Epithelial cell of proximal tubule (primary cell): ENCODE results near the gene ONECUT1. TPM values are rescaled to one million over a fixed set of nuclear protein-coding genes. Genes with fewer than 3 reads are reported as not detected.

Experiments
- DNase-seq: peaks from one replicate; pipeline ENCODE4 v3.0.0-alpha.2; 2011; ENCODE audit warnings: low read depth
- H3K4me3 ChIP-seq: 2 replicates; pipeline ENCODE4 v1.5.1; 2011; ENCODE audit warnings: low read depth, mild to moderate bottlenecking, low read length
- total RNA-seq: library from RNA; depleted of rRNA; stranded (reverse); fragments of >200 nt; gene quantifications from 2 replicates; pipeline ENCODE4 v1.2.3, GENCODE V29; 2015
- TF ChIP-seq, protein P1 (sequence below): conservative IDR thresholded peaks from 2 replicates; pipeline ENCODE4 v1.5.1; 2012; ENCODE audit warnings: low read depth, mild to moderate bottlenecking, low read length

ONECUT1 gene
- total RNA-seq, 1 donor from 2014 or later: not detected

DNA sequence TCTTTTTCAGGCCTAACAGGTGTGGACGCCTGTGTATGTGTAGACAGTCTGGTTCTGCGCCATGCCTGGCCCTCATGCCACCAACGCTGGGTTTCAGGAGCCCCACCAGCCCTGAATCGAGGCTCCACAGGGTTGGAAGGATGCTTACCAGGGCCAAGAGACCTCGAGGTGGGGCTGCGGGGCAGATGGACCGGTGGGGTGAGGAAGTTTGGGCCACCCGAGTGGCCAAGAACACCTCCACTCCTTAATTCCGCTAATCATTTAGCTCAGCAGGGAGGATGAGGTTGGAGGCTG, 6.0 kb upstream of the ONECUT1 start:
- TF ChIP-seq, protein P1, sequence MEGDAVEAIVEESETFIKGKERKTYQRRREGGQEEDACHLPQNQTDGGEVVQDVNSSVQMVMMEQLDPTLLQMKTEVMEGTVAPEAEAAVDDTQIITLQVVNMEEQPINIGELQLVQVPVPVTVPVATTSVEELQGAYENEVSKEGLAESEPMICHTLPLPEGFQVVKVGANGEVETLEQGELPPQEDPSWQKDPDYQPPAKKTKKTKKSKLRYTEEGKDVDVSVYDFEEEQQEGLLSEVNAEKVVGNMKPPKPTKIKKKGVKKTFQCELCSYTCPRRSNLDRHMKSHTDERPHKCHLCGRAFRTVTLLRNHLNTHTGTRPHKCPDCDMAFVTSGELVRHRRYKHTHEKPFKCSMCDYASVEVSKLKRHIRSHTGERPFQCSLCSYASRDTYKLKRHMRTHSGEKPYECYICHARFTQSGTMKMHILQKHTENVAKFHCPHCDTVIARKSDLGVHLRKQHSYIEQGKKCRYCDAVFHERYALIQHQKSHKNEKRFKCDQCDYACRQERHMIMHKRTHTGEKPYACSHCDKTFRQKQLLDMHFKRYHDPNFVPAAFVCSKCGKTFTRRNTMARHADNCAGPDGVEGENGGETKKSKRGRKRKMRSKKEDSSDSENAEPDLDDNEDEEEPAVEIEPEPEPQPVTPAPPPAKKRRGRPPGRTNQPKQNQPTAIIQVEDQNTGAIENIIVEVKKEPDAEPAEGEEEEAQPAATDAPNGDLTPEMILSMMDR: no peak
- H3K4me3 ChIP-seq: no peak overlapping the region
- DNase-seq: no peak

DNA sequence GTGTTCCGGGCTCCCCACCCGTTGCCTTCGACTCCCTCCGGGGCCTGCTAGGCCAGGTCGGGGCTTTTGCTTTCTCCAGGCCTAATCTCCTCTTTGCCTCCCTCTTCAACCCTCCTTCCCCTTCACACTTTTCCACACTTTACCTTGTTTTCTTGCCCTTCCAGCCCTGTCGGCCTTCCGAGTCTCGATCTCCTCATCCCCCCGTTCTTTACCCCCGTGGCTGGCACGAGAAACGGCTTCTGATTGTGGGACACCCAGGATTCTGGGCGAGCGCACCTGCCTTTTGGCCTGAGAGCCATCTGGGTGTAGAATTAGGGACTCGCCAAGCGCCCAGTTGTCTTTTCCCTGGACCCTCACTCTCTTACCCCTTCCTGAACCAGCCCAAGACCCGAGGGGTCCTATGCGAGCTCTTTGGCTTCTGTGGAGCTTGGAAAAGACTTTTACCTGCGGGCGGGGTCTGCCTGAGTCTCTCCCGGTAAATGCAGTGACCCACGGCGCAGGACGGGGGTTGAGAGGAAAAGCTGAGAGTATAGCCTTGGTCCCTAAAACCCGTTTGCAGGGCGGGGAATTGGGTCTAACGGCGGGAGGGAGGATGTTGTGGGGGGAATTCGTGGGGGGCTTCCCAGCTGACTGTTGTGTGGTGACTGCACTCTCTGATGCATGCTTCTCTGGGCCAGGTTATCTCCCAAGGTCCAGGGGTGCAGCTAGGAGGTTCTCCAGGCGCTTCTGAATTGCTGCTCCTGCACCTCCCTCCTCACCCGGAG, 5.5 kb upstream of the ONECUT1 start:
- no peak overlapping the region for H3K4me3 ChIP-seq
- no peak for DNase-seq
- TF ChIP-seq, protein P1: no peak

DNA sequence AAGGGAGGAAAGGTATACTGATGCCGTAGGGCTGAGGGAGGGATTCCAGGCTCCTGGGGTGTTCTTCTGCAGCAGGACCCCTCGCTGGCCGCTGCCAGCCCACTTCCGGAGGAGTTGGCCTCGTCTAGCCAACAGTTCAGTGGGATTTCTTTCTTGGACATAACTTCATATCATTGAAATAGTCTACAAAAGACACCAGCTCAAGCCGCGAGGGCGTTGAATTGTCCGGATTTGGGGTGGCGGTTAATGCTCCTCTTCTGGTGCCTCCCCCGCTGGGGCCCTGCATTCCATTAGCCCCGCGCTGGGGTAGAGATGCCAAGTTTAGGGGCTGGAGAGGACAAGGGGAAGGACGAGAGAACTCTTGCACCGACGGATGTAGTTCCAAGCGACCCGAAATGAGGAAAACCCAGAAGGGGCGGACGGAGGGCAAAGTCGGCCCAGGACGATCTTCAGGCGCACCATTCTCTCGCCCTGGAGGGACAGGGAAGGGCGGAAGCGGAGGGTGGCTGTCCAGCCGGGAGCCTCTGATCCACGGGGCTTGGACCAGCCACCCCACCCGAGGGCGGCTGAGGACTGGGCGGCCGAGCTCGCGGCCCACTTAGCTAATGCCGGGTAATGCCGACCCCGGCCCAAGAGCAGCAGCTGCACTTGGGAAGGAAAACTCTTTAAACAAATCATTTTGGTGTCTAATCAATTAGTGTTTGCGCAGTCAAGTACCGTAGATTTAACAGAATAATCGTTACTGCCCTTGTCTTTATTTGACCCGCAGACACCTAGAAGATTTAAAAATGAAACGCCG, 4.7 kb upstream of the ONECUT1 start:
- no peak overlapping the region for H3K4me3 ChIP-seq
- TF ChIP-seq, protein P1: no peak
- no peak for DNase-seq

DNA sequence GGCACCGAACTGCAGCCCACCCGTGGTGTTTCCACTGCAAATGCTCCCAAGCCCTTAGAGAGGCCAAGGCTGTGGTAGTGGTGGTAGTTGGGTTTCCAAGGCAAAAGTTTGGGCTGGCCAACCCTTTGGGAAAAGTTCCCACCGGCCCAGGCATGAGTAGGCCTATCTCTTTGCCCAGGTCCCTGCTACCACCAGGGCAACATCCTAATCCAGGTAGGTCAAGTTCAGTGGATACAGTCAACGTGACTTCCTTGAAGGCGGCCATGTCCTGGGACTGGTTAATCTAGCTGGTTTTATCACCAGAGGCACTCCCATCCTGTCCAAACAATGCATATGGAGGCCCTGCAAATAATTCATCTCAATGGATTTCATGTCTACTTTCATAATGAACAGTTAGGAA, 1.6 kb upstream of the ONECUT1 start:
- TF ChIP-seq, protein P1: no peak
- H3K4me3 ChIP-seq: no peak overlapping the region
- DNase-seq: no peak

DNA sequence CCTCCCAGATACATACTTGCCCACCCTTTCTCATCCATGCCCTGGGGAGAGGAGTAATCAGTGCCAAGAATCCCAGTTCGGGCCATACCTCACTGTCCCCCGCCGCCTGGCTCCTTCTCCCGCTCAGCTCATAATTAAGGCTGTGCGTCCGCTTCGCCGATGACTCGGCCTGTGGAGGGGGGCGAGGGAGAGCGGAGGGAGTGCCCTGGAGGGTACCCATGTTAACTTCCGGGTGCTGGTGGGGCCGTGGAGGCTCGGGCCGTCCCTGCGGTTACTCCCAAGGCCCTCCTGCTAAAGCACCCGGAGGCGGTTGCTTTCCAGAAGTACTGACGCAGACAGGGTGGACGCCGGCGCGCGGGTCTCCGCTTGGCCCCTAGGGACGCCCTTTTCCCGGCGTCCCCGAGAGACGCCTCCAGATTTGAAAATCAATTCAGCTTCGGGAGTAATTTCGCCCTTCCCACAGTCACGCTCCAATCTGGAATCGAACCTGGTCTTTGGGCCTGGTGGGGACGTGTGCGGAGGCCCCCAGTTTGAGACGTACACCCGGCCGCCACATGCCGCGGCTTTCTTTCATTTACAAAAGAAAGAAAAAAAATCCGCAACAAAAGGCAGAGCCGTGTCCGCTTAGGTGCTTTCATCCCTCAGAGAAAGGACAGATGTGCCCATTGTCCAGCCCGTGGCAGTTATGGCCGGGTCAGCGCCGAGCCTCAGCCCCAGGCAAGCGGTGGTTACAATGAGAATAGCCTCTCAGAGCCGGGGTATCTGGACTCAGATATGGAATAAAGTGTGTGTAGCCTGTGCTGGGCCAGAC, 1.0 kb upstream of the ONECUT1 start:
- TF ChIP-seq, protein P1: no peak
- DNase-seq: no peak
- peak overlapping the region; percentile 55 for H3K4me3 ChIP-seq

DNA sequence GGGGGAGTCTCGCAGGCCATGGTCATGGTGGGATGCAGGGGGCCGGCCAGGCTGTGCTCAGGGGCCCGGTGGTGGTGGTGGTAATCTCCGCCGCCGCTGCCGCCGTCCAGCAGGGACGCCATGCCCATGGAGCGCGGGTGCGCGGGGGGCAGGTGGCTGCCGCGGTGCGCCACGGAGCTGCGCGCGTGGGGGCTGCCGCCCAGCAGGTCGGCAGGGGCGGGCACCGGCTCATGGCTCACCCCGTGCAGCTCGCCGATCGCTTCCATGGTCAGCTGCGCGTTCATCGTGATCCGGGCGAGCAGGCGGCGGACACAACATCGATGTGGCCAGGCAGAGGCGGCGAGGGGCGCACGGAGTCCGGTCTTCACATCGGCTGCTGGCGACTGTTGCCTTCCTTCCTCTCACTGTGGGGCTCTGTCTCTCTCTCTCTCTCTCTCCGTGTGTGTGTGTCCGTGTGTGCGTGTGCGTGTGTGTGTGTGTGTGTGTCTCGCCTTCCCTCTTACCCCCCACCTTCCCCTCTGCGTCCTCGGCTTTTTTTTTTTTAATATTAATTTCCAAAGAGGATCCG, 451 bp downstream of the ONECUT1 start:
- H3K4me3 ChIP-seq: peak overlapping the region; percentile 55
- TF ChIP-seq, protein P1: no peak
- no peak for DNase-seq
